Osteoblast (primary cell): ENCODE results near the gene SRC. TPM values are rescaled to one million over a fixed set of nuclear protein-coding genes. Genes with fewer than 3 reads are reported as not detected.

Experiments used
- DNase-seq: peaks from one replicate; pipeline ENCODE4 v3.0.0; 2011; ENCODE audit warnings: low spot score, mixed read lengths; ENCODE audit not compliant: insufficient read length; ENCODE audit errors: missing footprints
- H2AFZ ChIP-seq: 2 replicates; pipeline ENCODE4 v1.6.0; 2011; ENCODE audit warnings: mild to moderate bottlenecking, low read length
- H3K27ac ChIP-seq: 2 replicates; pipeline ENCODE4 v1.5.1; 2011; ENCODE audit warnings: mild to moderate bottlenecking, low read depth, low read length, moderate library complexity
- H3K27me3 ChIP-seq: 2 replicates; pipeline ENCODE4 v1.6.0; 2012; ENCODE audit warnings: mild to moderate bottlenecking, control low read depth, inconsistent platforms, low read length, moderate library complexity; ENCODE audit not compliant: insufficient read depth
- H3K36me3 ChIP-seq: 2 replicates; pipeline ENCODE4 v1.5.1; 2011; ENCODE audit warnings: mild to moderate bottlenecking, low read length, control low read depth, moderate library complexity; ENCODE audit not compliant: insufficient read depth
- H3K4me1 ChIP-seq: 2 replicates; pipeline ENCODE4 v1.5.1; 2011; ENCODE audit warnings: mild to moderate bottlenecking, low read length, control low read depth, moderate library complexity; ENCODE audit not compliant: insufficient read depth
- H3K4me2 ChIP-seq: 2 replicates; pipeline ENCODE4 v1.6.0; 2011; ENCODE audit warnings: mild to moderate bottlenecking, low read length; ENCODE audit not compliant: insufficient read depth
- H3K4me3 ChIP-seq: fragments of 200-600 bp; sonication (generic); 3 replicates; pipeline ENCODE4 v1.5.1; 2012; ENCODE audit warnings: mild to moderate bottlenecking, low read length, inconsistent platforms; ENCODE audit not compliant: insufficient read depth
- H3K79me2 ChIP-seq: 2 replicates; pipeline ENCODE4 v1.6.0; 2012; ENCODE audit warnings: mild to moderate bottlenecking, low read length, control low read depth, inconsistent platforms; ENCODE audit not compliant: insufficient read depth
- H3K9me3 ChIP-seq: 2 replicates; pipeline ENCODE4 v1.5.1; 2011; ENCODE audit warnings: low read depth, low read length, control low read depth
- H4K20me1 ChIP-seq: 2 replicates; pipeline ENCODE4 v1.6.0; 2012; ENCODE audit warnings: mild to moderate bottlenecking, low read length, control low read depth; ENCODE audit not compliant: insufficient read depth
- total RNA-seq: library from RNA; depleted of rRNA; stranded (reverse); fragments of >200 nt; gene quantifications from 2 replicates; pipeline ENCODE4 v1.2.3, GENCODE V29; 2012
- TF ChIP-seq, protein P1 (sequence below): IDR thresholded peaks from 2 replicates; pipeline ENCODE4 v1.5.1; 2011; ENCODE audit warnings: mild to moderate bottlenecking, low read depth, low read length, moderate library complexity; ENCODE audit errors: extremely low read depth

SRC gene
- total RNA-seq, 1 donor = 22.4 TPM

DNA sequence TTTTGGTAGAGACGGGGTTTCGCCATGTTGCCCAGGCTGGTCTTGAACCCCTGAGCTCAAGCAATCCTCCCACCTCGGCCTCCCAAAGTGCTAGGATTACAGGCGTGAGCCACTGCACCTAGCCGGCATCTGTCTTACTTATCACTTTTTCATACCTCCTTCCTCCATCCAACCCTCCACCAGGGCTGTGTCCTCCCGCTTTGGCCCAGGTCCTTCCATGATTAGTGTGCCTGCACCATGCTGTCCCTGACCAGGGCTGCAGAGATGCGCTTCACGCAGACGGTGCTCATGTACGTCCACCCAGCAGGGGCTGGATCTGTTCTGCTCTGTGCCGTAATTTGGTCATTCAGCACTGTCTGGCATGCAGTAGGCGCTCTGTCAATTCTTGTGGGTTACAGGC, 85.8 kb downstream of the SRC start:
- Histone ChIP-seq H3K36me3 (no peaks in the 10 kb centered on the region), H3K4me2 (no peak overlapping the region), H2AFZ (no peak overlapping the region), H3K4me3 (no peak overlapping the region), H4K20me1 (peaks cover 8% of the 10 kb centered on the region), H3K4me1 (no peaks in the 10 kb centered on the region), H3K9me3 (no peaks in the 10 kb centered on the region), H3K79me2 (no peaks in the 10 kb centered on the region), H3K27ac (no peak overlapping the region), H3K27me3 (peaks cover 25% of the 10 kb centered on the region)
- DNase-seq = no peak
- TF ChIP-seq, protein P1, sequence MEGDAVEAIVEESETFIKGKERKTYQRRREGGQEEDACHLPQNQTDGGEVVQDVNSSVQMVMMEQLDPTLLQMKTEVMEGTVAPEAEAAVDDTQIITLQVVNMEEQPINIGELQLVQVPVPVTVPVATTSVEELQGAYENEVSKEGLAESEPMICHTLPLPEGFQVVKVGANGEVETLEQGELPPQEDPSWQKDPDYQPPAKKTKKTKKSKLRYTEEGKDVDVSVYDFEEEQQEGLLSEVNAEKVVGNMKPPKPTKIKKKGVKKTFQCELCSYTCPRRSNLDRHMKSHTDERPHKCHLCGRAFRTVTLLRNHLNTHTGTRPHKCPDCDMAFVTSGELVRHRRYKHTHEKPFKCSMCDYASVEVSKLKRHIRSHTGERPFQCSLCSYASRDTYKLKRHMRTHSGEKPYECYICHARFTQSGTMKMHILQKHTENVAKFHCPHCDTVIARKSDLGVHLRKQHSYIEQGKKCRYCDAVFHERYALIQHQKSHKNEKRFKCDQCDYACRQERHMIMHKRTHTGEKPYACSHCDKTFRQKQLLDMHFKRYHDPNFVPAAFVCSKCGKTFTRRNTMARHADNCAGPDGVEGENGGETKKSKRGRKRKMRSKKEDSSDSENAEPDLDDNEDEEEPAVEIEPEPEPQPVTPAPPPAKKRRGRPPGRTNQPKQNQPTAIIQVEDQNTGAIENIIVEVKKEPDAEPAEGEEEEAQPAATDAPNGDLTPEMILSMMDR = no peak

DNA sequence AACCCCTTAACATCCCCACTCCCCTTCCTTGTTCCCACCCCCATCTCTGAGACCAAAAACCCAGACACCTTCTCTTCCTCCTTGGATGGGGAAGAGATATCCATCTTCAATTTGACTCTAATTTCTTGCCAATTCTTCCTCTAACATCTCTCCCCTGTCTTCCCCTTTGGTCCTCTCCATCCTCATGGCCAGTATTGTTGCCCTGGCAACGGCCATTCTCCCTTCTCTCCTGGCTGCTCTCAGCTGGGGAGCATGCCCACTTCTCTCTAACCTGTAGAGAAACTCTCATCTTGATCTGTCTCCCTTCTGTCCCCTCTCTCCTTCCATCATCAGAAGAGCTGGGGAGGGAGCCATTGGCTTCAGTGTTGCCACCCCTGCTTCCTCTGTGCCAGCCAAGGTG, 86.7 kb downstream of the SRC start:
- H3K27ac ChIP-seq = no peak overlapping the region
- no peak overlapping the region for H3K4me3 ChIP-seq
- no peaks in the 10 kb centered on the region for H3K4me1 ChIP-seq
- H3K4me2 ChIP-seq = no peak overlapping the region
- TF ChIP-seq, protein P1 = no peak
- peaks cover 8% of the 10 kb centered on the region for H4K20me1 ChIP-seq
- H3K9me3 ChIP-seq = no peaks in the 10 kb centered on the region
- no peak for DNase-seq
- no peaks in the 10 kb centered on the region for H3K36me3 ChIP-seq
- no peak overlapping the region for H2AFZ ChIP-seq
- peaks cover 24% of the 10 kb centered on the region for H3K27me3 ChIP-seq
- H3K79me2 ChIP-seq = no peaks in the 10 kb centered on the region

GRCh38 chr20:37435607-37436006, 89.7 kb downstream of the SRC start:
- no peak overlapping the region for H3K4me2 ChIP-seq
- no peak overlapping the region for H3K27ac ChIP-seq
- no peak overlapping the region for H3K4me3 ChIP-seq
- no peaks in the 10 kb centered on the region for H3K4me1 ChIP-seq
- H3K9me3 ChIP-seq = no peaks in the 10 kb centered on the region
- DNase-seq = no peak
- no peak overlapping the region for H2AFZ ChIP-seq
- TF ChIP-seq, protein P1 = no peak
- H3K79me2 ChIP-seq = no peaks in the 10 kb centered on the region
- peaks cover 4% of the 10 kb centered on the region for H4K20me1 ChIP-seq
- H3K27me3 ChIP-seq = peaks cover 13% of the 10 kb centered on the region
- H3K36me3 ChIP-seq = no peaks in the 10 kb centered on the region

DNA sequence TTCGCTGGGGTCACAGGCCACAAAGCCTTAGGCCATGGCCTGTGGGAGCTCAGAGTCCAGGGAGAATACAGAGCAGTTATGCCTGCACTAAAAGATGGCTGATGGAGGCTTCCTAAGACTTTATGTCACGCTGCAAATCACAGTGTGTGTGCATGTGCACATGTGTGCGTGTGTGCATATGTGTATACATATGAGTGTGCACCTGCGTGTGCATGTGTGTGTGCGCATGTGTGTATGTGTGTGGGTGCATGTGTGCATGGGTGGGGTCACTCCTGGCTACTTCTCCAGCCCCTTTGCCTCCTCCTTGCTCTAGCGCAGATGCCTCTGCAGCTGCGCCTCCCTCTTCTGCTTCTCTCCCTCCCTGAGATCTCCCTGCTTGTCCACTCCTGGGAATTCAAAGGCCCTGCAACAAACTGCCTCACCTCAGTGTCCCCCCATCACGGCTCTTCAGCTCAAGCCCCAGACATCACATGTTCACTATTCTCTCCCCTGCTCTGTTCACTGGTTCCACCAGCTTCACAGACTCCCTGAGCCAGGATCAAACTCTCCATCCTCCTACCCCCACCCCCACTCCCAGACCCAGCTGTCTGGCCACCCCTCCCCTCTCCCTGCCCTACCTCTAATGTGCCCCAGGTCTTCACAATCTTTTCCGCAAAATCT, 90.7 kb downstream of the SRC start:
- Histone ChIP-seq H3K4me2 (no peak overlapping the region), H3K36me3 (no peaks in the 10 kb centered on the region), H3K4me3 (no peak overlapping the region), H3K27me3 (peaks cover 13% of the 10 kb centered on the region), H3K4me1 (no peaks in the 10 kb centered on the region), H3K27ac (no peak overlapping the region), H2AFZ (no peak overlapping the region), H3K9me3 (no peaks in the 10 kb centered on the region), H4K20me1 (peaks cover 4% of the 10 kb centered on the region), H3K79me2 (no peaks in the 10 kb centered on the region)
- TF ChIP-seq, protein P1 = no peak
- DNase-seq = no peak
